ENCODE data around the gene ZNF205. TPM values are rescaled to one million over a fixed set of nuclear protein-coding genes. Genes with fewer than 3 reads are reported as not detected.

Gene ZNF205
- polyA plus RNA-seq, 1 of the 3 experiments (the other 2 are of a cell fraction), result 9.7 TPM

- peak overlapping the region in 1 of 2 experiments; percentile 26; a peak in 1 of 4 replicates for H3K27ac ChIP-seq (ENCODE audit: low read depth in 2 of 2, low read length in 1 of 2)
- H3K4me2 ChIP-seq, result no peak overlapping the region
- CTCF ChIA-PET, result interaction anchor here (0.6 to 4.7 kb wide), 29 partner anchors 9 to 328 kb away, joined by 3 to 62 read pairs (median 4); no protein-coding TSS in a partner anchor
- H2AFZ ChIP-seq (ENCODE audit: low read depth), result no peak overlapping the region
- no peak overlapping the region for H3K4me3 ChIP-seq (ENCODE audit: low read depth in 2 of 2, low read length in 1 of 2)
- POLR2A ChIA-PET, result no interaction called here
- H3K9me3 ChIP-seq, result no peaks in the 10 kb centered on the region
- no peak overlapping the region for H3K9ac ChIP-seq
- H3K79me2 ChIP-seq (ENCODE audit: insufficient read depth), result peaks cover 53% of the 10 kb centered on the region
- WGBS (ENCODE audit: low lambda C conversion rate), result 78% methylated on average over 12 of the region's 12 CpGs
- TF ChIP-seq RAD21 (IDR thresholded peaks at IDR 0.05; ENCODE audit: low read length), result peak; percentile 46
- peak; percentile 66 for TF ChIP-seq CTCF (IDR thresholded peaks at IDR 0.05)
- TF ChIP-seq SIN3A (IDR thresholded peaks at IDR 0.05; ENCODE audit: borderline replicate concordance, low read depth, low read length), result no peak
- no peak for TF ChIP-seq TEAD4 (IDR thresholded peaks at IDR 0.05; ENCODE audit: borderline replicate concordance, insufficient read depth)
- TF ChIP-seq YY1 (IDR thresholded peaks at IDR 0.05; ENCODE audit: low read depth), result no peak
- H3K4me1 ChIP-seq (ENCODE audit: control insufficient read depth in 1 of 2, insufficient read depth in 2 of 2, low read depth in 1 of 2, low read length in 1 of 2), result peaks cover 4 to 7% of the 10 kb centered on the region in 2 experiments; a peak in 2 of 4 replicates
- peaks cover 18 to 51% of the 10 kb centered on the region in 2 experiments for H3K36me3 ChIP-seq (replicated peaks in 1 of 2; ENCODE audit: control insufficient read depth in 1 of 2, insufficient read depth in 2 of 2, low read length in 1 of 2)
- H3F3A ChIP-seq (replicated peaks; ENCODE audit: insufficient read depth), result peaks cover 38% of the 10 kb centered on the region
- DNase-seq, result peak; percentile 68
- no peaks in the 10 kb centered on the region for H3K9me2 ChIP-seq
- no peaks in the 10 kb centered on the region for H3K27me3 ChIP-seq (ENCODE audit: insufficient read depth)
- H4K20me1 ChIP-seq (ENCODE audit: insufficient read depth), result peaks cover 8% of the 10 kb centered on the region; the same call in 1 of the 2 replicates
Measured at GRCh38 chr16:3131755-3132377, 19.5 kb downstream of the ZNF205 start.

GRCh38 chr16:3133844-3134243, 21.5 kb downstream of the ZNF205 start:
- Histone ChIP-seq H3K4me2 (peak overlapping the region; percentile 94), H3K9me2 (no peaks in the 10 kb centered on the region), H3K4me3 (ENCODE audit: low read depth in 2 of 2, low read length in 1 of 2) (peak overlapping the region; percentile 85 to 97), H3K79me2 (ENCODE audit: insufficient read depth) (peaks cover 51% of the 10 kb centered on the region), H2AFZ (ENCODE audit: low read depth) (no peak overlapping the region), H3K9me3 (no peaks in the 10 kb centered on the region), H3K36me3 (replicated peaks in 1 of 2; ENCODE audit: control insufficient read depth in 1 of 2, insufficient read depth in 2 of 2, low read length in 1 of 2) (peaks cover 15 to 36% of the 10 kb centered on the region in 2 experiments), H3K9ac (peak overlapping the region; percentile 97), H3F3A (replicated peaks; ENCODE audit: insufficient read depth) (peaks cover 32% of the 10 kb centered on the region), H3K27ac (ENCODE audit: low read depth in 2 of 2, low read length in 1 of 2) (peak overlapping the region in 1 of 2 experiments; percentile 77; a peak in 2 of 4 replicates), H4K20me1 (ENCODE audit: insufficient read depth) (peaks cover 8% of the 10 kb centered on the region; the same call in 1 of the 2 replicates), H3K27me3 (ENCODE audit: insufficient read depth) (no peaks in the 10 kb centered on the region), H3K4me1 (ENCODE audit: control insufficient read depth in 1 of 2, insufficient read depth in 2 of 2, low read depth in 1 of 2, low read length in 1 of 2) (peaks cover 4 to 7% of the 10 kb centered on the region in 2 experiments; a peak in 2 of 4 replicates)
- TF ChIP-seq JUND (IDR thresholded peaks at IDR 0.05) (no peak), NRF1 (IDR thresholded peaks at IDR 0.05; ENCODE audit: low read depth, low read length) (no peak), RCOR1 (IDR thresholded peaks at IDR 0.05; ENCODE audit: low read length) (no peak), USF2 (IDR thresholded peaks at IDR 0.05; ENCODE audit: borderline replicate concordance, low read depth, low read length) (no peak), SMC3 (IDR thresholded peaks at IDR 0.05; ENCODE audit: low read depth, low read length) (no peak), SIN3A (IDR thresholded peaks at IDR 0.05; ENCODE audit: borderline replicate concordance, low read depth, low read length) (no peak), YY1 (IDR thresholded peaks at IDR 0.05; ENCODE audit: low read depth) (no peak), TCF12 (IDR thresholded peaks at IDR 0.05) (no peak), REST (IDR thresholded peaks at IDR 0.05; ENCODE audit: low read depth, low read length) (no peak), RFX5 (IDR thresholded peaks at IDR 0.05; ENCODE audit: low read length) (no peak), CTCF (IDR thresholded peaks at IDR 0.05) (no peak), EZH2phosphoT487 (IDR thresholded peaks at IDR 0.05; ENCODE audit: borderline replicate concordance, low read depth) (no peak)
- WGBS (ENCODE audit: low lambda C conversion rate), result 7% methylated on average over 7 of the region's 7 CpGs
- CTCF ChIA-PET, result interaction anchor here (0.7 to 4.6 kb wide), 6 partner anchors 11 to 106 kb away, joined by 3 to 43 read pairs (median 7); no protein-coding TSS in a partner anchor
- POLR2A ChIA-PET, result interaction anchor here (0.6 to 2.2 kb wide), 4 partner anchors 8 to 224 kb away, joined by 3 to 18 read pairs (median 4); no protein-coding TSS in a partner anchor
- no peak for DNase-seq

Measured in SK-N-SH (cell line).